Activated CD4-positive, alpha-beta T cell treated with anti-CD3 and anti-CD28 coated beads, Interleukin-10, Interleukin-2, amounts not matched to agents 100 ng/mL and 50 ng/mL, durations not matched to agents 16 hours and 8 hours (primary cell): ENCODE measurements around the gene WNT7A.
A peak's percentile ranks its signal among the peaks of the same experiment; 100 is the strongest.
"Not testable (repeated sequence)": the region's sequence is repeated elsewhere in the genome, so short reads cannot be mapped to it uniquely, and the experiment has no call there.

Experiments used
- DNase-seq: peaks from one replicate; pipeline ENCODE4 v3.0.0-alpha.2; 2020

Gene WNT7A

GRCh38 chr3:13879946-13880810 lies at the start of gene WNT7A:
Gene WNT7A (minus strand): TSS chr3:13880071. CDS start chr3:13879816, 255 bp downstream.
- peak; percentile 46 for DNase-seq

- not testable (repeated sequence) for DNase-seq
Observed at GRCh38 chr3:13928741-13929140, 48.9 kb upstream of the WNT7A start.

GRCh38 chr3:13927295-13927694 lies 47.4 kb upstream of the WNT7A start:
- no peak for DNase-seq

GRCh38 chr3:13916375-13916774 lies 36.5 kb upstream of the WNT7A start:
- no peak for DNase-seq

GRCh38 chr3:13902648-13903238 lies 22.9 kb upstream of the WNT7A start:
- DNase-seq, result no peak

GRCh38 chr3:13901935-13902584 lies 22.2 kb upstream of the WNT7A start:
- DNase-seq, result no peak

GRCh38 chr3:13898346-13898745 lies 18.5 kb upstream of the WNT7A start:
- DNase-seq, result no peak

- peak; percentile 67 for DNase-seq
Observed at GRCh38 chr3:13896473-13897154, 16.7 kb upstream of the WNT7A start.

- peak; percentile 96 for DNase-seq
Observed at GRCh38 chr3:13895155-13896105, 15.6 kb upstream of the WNT7A start.

- no peak for DNase-seq
Observed at GRCh38 chr3:13894807-13895154, 14.9 kb upstream of the WNT7A start.

GRCh38 chr3:13894096-13894806 lies 14.4 kb upstream of the WNT7A start:
- no peak for DNase-seq

- no peak for DNase-seq
Observed at GRCh38 chr3:13892304-13892703, 12.4 kb upstream of the WNT7A start.

GRCh38 chr3:13891492-13892073 lies 11.7 kb upstream of the WNT7A start:
- DNase-seq, result no peak

GRCh38 chr3:13891017-13891392 lies 11.1 kb upstream of the WNT7A start:
- DNase-seq, result no peak

GRCh38 chr3:13890377-13891016 lies 10.6 kb upstream of the WNT7A start:
- DNase-seq, result peak; percentile 31

GRCh38 chr3:13888576-13888975 lies 8.7 kb upstream of the WNT7A start:
- no peak for DNase-seq

- no peak for DNase-seq
Observed at GRCh38 chr3:13887495-13888300, 7.8 kb upstream of the WNT7A start.

GRCh38 chr3:13886593-13887129 lies 6.8 kb upstream of the WNT7A start:
- DNase-seq, result no peak

GRCh38 chr3:13885704-13886010 lies 5.8 kb upstream of the WNT7A start:
- no peak for DNase-seq
